HG02588 (cell line): ENCODE results near the gene FAM98C.

ENCODE experiments used
- ATAC-seq: cut with Tn5 transposase; IDR thresholded peaks from one replicate; pipeline ENCODE4 v1.9.1; 2021; ENCODE audit warnings: mild to moderate bottlenecking, moderate library complexity; ENCODE audit not compliant: unreplicated experiment

FAM98C gene

GRCh38 chr19:38452430-38453366, 49.8 kb downstream of the FAM98C start:
- no peak for ATAC-seq

DNA sequence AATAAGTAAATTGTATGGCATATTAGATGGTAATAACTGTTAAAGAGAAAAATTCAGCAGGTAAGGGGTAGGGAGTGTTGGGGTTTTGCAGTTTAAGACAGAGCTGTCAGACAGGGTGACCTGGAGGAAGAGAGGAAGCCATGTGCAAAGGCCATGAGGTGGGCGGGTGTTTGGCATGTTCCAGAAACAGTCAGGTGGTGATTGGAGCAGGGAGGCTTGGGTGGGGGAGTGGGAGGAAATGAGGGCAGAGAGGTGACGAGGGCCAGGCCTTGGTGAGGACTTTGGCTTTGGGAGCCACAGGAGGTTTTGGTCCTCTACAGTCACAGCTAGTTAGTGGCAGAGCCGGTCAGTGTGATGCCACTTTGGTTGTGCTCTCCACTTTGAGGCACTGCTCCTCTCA, 50.7 kb downstream of the FAM98C start:
- no peak for ATAC-seq

- no peak for ATAC-seq
Measured at GRCh38 chr19:38455031-38455430, 52.1 kb downstream of the FAM98C start.

GRCh38 chr19:38457202-38457601, 54.3 kb downstream of the FAM98C start:
- ATAC-seq: no peak

GRCh38 chr19:38457690-38458405, 55.0 kb downstream of the FAM98C start:
- no peak for ATAC-seq
